NCI-H128 (cell line): Measurements from ENCODE around the gene ABTB2.

Experiments
- DNase-seq: peaks from one replicate; lab custom pipeline; 2025; ENCODE audit not compliant: unreplicated experiment; lab: John Stamatoyannopoulos, UW

The ABTB2 gene

GRCh38 chr11:34296412-34296811, 61.4 kb downstream of the ABTB2 start:
- no peak for DNase-seq

- DNase-seq, result no peak
Observed at GRCh38 chr11:34292546-34292945, 65.3 kb downstream of the ABTB2 start.

GRCh38 chr11:34292111-34292510, 65.7 kb downstream of the ABTB2 start:
- DNase-seq, result no peak

GRCh38 chr11:34290926-34291325, 66.9 kb downstream of the ABTB2 start:
- DNase-seq, result no peak

DNA sequence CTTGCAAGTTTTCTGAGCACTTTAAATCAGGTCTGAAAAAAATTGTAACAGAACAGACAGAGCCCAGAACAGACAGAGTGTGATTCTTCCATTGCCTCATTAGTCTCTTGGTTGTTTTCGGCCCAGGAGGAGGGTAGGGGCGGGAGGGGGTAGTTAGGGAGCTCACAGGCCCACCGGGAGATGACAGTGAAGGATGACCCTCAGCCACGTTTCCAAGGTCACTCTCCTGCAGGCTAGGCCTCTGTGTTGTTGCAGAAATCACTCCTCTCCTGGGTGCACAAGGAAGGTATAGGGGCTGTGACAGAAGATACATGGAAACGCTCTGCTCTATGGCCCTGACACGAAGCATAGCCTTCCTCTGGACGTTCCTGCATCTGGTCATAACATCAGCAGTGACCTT, 69.3 kb downstream of the ABTB2 start:
- DNase-seq, result no peak

- no peak for DNase-seq
Observed at GRCh38 chr11:34284811-34285481, 72.9 kb downstream of the ABTB2 start.

DNA sequence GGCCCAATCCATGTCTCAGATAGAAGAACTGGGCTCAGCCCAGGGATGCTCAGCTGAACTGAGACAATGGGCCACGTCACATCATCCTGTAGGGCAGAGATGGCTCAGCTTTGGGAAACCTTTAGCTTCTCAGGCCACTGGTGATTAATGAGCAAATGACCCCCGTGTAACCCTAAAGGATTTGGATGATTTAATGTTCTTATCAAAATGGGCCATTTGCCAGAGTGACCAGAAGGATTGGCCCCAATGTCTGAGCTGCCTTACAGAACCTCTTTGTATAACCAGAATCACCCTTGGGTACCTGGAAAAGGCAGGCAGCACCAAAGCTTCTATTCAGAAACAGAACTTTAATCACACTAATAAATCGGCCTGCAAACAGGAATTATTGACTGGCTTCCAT, 73.7 kb downstream of the ABTB2 start:
- DNase-seq, result no peak

DNA sequence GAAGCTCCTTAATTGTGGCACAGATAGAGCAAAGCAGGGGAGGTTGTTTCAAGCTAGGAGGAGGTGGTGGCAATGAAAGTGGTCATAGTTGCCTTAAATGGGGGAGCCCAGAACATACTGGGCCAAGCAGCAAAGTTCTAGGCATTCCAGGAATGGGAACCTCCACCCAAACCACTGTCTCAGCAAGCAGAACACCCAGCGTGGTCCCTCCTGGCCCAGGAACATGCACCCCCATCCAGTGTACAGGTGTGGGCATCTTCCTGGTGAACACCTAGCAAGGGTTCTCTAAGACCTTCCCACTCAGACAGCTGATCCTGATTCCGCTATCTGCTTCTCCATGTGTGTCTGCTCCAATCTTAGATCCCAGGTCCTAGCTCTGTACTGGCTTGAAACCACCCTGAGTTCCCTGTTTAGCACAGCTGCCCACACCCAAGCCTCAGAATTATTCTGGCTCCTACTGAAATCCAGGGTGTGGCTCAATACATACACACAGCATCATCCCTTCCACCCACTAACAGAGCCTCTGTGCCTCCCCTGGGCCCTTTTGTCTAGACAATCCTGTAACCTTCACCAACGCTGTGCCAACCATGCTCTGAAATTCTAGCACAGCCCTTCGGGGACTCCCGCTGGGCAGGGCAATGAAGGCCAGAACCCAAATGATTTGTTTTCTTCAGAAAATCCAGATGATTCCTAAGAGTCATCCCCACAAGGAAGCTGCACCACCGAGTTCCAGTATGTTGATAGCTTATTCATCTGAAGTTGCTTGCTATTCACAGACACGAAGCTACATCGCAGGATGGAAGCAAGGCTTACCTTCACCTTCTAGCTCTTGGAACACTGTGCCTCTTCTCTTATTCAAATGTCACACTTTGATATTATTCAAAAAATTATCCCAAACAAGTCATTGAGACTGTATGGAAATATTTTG, 76.6 kb downstream of the ABTB2 start:
- no peak for DNase-seq

GRCh38 chr11:34278693-34279297, 79.0 kb downstream of the ABTB2 start:
- no peak for DNase-seq

DNA sequence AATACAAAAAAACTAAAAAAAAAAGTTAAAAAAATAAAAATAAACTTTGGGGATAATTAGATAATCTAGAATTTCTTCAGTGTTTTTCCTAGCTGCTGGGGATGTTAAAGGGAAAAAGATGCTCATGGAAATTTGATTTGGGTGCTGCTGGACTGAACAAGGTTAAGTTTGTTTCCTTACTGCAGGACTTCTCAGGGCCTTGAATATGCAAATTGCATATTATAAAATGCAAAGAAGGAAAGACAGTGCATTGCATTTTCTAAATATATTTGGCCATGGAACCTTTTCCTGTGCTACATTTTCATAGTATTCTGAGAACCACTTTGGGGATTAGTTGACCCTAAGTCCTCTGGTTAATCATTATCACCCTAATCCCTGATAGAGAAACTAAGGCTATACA, 79.6 kb downstream of the ABTB2 start:
- no peak for DNase-seq

GRCh38 chr11:34277171-34277570, 80.6 kb downstream of the ABTB2 start:
- DNase-seq, result no peak

GRCh38 chr11:34276352-34276864, 81.4 kb downstream of the ABTB2 start:
- DNase-seq, result no peak

- no peak for DNase-seq
Observed at GRCh38 chr11:34275486-34275885, 82.3 kb downstream of the ABTB2 start.

DNA sequence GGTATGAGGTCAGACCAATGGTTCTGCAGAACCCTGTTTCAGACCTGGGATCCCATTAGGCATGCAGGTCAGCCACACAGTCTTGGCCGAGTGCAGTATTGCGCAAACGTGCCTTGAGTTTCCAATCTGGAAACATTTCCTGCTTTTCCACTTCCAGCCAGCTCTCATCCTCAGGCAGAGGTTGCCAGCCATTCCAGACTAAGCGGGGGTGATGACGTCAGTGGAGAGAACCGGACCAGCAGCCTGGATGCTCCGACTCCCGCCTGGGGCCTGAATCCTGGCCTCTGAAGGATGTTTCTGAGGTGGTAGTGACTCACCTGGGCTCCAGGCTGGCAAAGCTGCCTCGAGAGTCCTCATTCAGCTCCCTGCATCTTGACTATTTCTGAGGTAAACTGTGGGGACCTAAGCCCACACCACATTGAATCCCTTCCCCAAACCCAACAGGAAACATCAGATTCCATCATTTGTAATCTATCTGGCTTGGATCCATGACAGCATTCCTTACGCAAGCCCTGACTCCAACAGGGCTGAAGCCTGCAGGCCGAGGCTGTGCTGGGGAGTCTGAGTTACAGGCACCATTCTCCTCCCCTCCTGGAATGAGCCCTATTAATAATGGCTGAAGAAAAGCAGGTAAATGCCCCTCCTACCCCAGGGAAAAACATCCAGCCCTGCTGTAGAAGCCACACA, 83.0 kb downstream of the ABTB2 start:
- DNase-seq, result no peak

GRCh38 chr11:34273099-34273498, 84.7 kb downstream of the ABTB2 start:
- no peak for DNase-seq

DNA sequence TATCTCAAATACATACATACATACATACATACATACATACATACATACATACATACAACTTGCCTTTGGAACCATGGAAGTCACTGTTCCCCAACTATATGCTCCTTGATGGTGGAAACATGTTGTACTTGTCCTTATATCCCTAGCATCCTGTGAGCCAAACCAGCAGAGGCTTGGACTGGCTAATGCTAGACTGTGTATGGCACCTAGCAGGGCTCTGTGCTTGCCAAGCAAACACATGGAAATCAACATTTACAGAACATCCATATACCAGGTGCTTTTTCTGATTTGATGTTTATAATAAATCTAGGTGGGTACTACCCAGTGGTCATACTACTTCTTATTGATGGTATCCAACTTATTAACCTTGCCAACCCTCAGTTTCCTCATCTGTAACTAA, 86.1 kb downstream of the ABTB2 start:
- DNase-seq, result no peak

DNA sequence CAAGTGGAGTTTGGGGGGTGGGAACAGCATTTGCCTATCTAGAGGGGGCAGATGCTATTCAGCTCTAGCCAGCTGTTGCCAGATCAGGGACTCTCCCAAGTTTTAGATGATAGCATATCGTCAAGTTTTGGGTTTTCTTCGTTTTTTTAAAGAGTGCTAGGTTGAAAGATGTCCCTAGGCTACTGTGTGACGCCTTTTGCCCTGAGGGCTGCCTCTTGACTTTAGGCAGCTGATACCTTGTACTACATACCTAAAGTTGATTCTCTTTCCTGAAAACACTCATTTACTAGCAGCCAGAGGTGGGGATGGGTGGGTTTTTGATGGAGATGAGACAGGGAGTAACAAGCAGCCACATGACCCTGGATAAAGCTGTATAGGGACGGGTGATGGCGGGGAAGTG, 87.1 kb downstream of the ABTB2 start:
- DNase-seq, result no peak

DNA sequence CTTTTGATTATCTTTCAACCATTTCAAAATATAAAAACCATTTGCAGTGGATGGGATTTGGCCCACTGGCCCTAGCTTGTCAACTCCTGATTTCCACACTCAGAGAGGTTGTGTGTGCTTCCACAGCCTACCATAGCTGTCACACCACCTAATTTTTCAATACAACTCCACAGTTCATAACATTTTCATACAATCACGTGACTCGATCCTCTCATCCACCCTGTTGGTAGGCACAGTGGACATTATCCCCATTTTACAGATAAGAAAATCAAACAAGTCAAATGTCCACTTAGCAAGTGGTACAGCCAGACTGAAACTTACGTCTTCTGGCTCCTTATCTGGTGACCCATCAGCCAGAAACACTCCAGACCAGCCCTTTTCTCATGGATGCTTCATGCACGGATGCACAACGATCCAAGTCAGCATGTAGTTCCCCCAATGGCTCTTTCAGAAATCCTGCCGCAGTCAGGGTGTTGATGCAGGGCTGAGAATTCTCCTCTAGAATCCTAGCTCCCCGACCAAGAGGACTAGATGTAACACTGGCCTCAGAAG, 88.0 kb downstream of the ABTB2 start:
- DNase-seq, result no peak

DNA sequence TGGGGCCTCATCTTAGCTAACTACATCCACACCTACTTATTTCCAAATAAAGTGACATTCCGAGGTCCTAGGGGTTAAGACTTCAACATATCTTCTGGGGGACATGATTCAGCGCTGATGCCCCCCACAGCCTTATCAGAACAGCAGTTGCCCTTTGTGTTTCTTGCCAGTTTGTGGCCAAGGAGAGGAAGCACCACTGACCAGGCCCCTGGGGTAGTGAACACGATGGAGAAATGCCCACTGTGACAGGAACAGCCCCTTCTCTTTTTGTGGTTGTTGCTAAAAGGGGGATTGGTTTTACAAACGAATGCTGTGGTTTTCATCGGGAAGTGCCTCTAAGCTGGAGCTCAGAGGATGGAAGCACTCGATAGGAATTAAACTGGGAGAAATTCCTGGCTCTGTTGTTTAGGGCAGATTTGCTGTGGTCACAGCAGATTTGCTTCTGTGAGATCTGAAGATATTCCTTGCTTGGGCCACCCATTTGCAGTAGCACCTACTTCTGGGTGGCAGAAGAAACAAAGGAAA, 88.8 kb downstream of the ABTB2 start:
- no peak for DNase-seq

GRCh38 chr11:34267417-34267816, 90.4 kb downstream of the ABTB2 start:
- DNase-seq, result no peak

- DNase-seq, result no peak
Observed at GRCh38 chr11:34267013-34267412, 90.8 kb downstream of the ABTB2 start.
